ENCODE results near the gene BAIAP2. TPM values are rescaled to one million over a fixed set of nuclear protein-coding genes. Genes with fewer than 3 reads are reported as not detected.
"Not testable (repeated sequence)": the region's sequence is repeated elsewhere in the genome, so short reads cannot be mapped to it uniquely, and the experiment has no call there.

Gene BAIAP2
- total and polyA plus RNA-seq, 2 of the 13 experiments (the other 11 are each of a cell fraction or from before 2014, with no cell fraction given) = 22.5 to 24.0 TPM

DNA sequence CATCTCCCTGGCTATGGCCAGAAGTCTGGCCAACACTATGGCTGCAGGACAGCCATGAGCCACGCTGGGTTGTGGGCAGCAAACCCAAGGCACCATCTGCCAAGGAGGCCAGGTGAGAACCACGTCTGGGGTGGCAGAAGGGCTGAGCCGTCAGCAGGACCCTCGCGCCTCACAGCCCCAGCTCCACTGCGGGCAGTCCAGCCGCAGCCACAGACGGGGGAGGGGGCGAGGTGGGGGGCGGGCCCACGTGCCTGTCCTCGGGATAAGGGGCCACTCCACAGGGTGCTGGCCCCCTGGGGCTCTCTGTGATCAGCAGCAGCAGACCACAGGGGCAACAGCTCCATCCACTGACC is 6.5 kb upstream of the BAIAP2 start:
- H3K9ac ChIP-seq (ENCODE audit: insufficient read depth, low read depth, low read length) = no peak overlapping the region
- H3K4me3 ChIP-seq (replicated peaks in 1 of 3; ENCODE audit: insufficient read depth in 1 of 3, low read depth in 2 of 3, low read length in 3 of 3) = no peak overlapping the region
- H3K9me3 ChIP-seq (ENCODE audit: low read length) = no peaks in the 10 kb centered on the region
- in situ Hi-C loops (cut with HindIII; ENCODE audit: extremely low pct_ligation_motif_present, low pct_unique_long_range_greater_than_20kb) (no loop called here), intact Hi-C loops (cut with micrococcal nuclease; ENCODE audit: unreplicated experiment) (no loop called here)
- ChIA-PET POLR2A (interaction anchor here (1.8 kb wide), 1 partner anchor 9 kb away, joined by 5 read pairs; no protein-coding TSS in a partner anchor), CTCF (ENCODE audit: low intra/inter-chr PET ratio, low total read pairs) (no interaction called here)
- 0 out of 2 replicates have a peak, but pooled peaks cover 2% of the 10 kb centered on the region for H4K20me1 ChIP-seq (ENCODE audit: insufficient read depth, low read length)
- H2AFZ ChIP-seq (ENCODE audit: low read length) = no peak overlapping the region
- no peaks in the 10 kb centered on the region for H3K79me2 ChIP-seq (ENCODE audit: insufficient read depth, low read length)
- H3K4me2 ChIP-seq (ENCODE audit: low read depth, low read length) = no peak overlapping the region
- H3K27me3 ChIP-seq (ENCODE audit: control insufficient read depth in 1 of 2, insufficient read depth in 2 of 2, low read length in 2 of 2) = peaks cover 17 to 39% of the 10 kb centered on the region in 2 experiments; a peak in 4 of 5 replicates
- H3K4me1 ChIP-seq (ENCODE audit: insufficient read depth, low read length) = peaks cover 73% of the 10 kb centered on the region
- ATAC-seq (no peak), FAIRE-seq (no peak), DNase-seq (ENCODE audit: low spot score) (no peak)
- H3K36me3 ChIP-seq (replicated peaks in 1 of 2; ENCODE audit: control insufficient read depth in 1 of 2, insufficient read depth in 2 of 2, low read length in 2 of 2) = no peaks in the 10 kb centered on the region
- no TSS peak for BruUV-seq (replicated peaks)
- TF ChIP-seq, protein P1, sequence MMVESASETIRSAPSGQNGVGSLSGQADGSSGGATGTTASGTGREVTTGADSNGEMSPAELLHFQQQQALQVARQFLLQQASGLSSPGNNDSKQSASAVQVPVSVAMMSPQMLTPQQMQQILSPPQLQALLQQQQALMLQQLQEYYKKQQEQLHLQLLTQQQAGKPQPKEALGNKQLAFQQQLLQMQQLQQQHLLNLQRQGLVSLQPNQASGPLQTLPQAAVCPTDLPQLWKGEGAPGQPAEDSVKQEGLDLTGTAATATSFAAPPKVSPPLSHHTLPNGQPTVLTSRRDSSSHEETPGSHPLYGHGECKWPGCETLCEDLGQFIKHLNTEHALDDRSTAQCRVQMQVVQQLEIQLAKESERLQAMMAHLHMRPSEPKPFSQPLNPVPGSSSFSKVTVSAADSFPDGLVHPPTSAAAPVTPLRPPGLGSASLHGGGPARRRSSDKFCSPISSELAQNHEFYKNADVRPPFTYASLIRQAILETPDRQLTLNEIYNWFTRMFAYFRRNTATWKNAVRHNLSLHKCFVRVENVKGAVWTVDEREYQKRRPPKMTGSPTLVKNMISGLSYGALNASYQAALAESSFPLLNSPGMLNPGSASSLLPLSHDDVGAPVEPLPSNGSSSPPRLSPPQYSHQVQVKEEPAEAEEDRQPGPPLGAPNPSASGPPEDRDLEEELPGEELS (CRISPR knock-in tag; IDR thresholded peaks at IDR 0.05) = no peak
- peak; percentile 8; the same call in 1 of the 2 replicates for TF ChIP-seq ZFX (CRISPR knock-in tag; IDR thresholded peaks at IDR 0.05; ENCODE audit: low read depth)
- 20% methylated on average over 2 of the region's 12 CpGs for WGBS (ENCODE audit: low lambda C conversion rate)
- H3K27ac ChIP-seq (ENCODE audit: extremely low read length, insufficient read depth, low read length) = no peak overlapping the region

DNA sequence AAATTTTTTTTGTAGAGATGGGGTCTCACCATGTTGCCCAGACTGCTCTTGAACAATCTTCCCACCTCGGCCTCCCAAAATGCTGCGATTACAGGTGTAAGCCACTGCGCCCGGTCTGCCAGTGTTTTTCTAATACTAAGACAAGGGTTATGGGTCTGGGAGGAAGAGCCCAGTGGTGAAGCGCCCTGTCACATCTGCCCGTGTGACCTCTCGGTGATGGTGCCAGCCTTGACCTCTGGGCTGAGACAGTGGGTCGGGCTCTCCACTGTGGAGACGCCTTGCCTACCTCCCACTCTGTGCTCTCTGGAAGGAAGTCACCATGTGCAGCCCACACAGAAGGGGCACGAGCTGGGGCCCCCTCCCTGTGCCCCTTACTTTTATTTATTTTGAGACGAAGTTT is 5.1 kb upstream of the BAIAP2 start:
- ATAC-seq (no peak), DNase-seq (ENCODE audit: low spot score) (no peak), FAIRE-seq (no peak)
- no peaks in the 10 kb centered on the region for H3K9me3 ChIP-seq (ENCODE audit: low read length)
- H3K4me2 ChIP-seq (ENCODE audit: low read depth, low read length) = no peak overlapping the region
- H2AFZ ChIP-seq (ENCODE audit: low read length) = no peak overlapping the region
- ChIA-PET POLR2A (interaction anchor here (1.0 kb wide), 1 partner anchor 21 kb away, joined by 3 read pairs; no protein-coding TSS in a partner anchor), CTCF (ENCODE audit: low intra/inter-chr PET ratio, low total read pairs) (no interaction called here)
- no peak overlapping the region for H3K27ac ChIP-seq (ENCODE audit: extremely low read length, insufficient read depth, low read length)
- WGBS (ENCODE audit: low lambda C conversion rate) = 77% methylated on average over 11 of the region's 11 CpGs
- H3K4me3 ChIP-seq (replicated peaks in 1 of 3; ENCODE audit: insufficient read depth in 1 of 3, low read depth in 2 of 3, low read length in 3 of 3) = no peak overlapping the region
- in situ Hi-C loops (cut with HindIII; ENCODE audit: extremely low pct_ligation_motif_present, low pct_unique_long_range_greater_than_20kb) (no loop called here), intact Hi-C loops (cut with micrococcal nuclease; ENCODE audit: unreplicated experiment) (no loop called here)
- TSS peak; percentile 50 for BruUV-seq (replicated peaks)
- H3K27me3 ChIP-seq (ENCODE audit: control insufficient read depth in 1 of 2, insufficient read depth in 2 of 2, low read length in 2 of 2) = peaks cover 17 to 43% of the 10 kb centered on the region in 2 experiments; a peak in 4 of 5 replicates
- H3K9ac ChIP-seq (ENCODE audit: insufficient read depth, low read depth, low read length) = no peak overlapping the region
- no peaks in the 10 kb centered on the region for H3K79me2 ChIP-seq (ENCODE audit: insufficient read depth, low read length)
- H4K20me1 ChIP-seq (ENCODE audit: insufficient read depth, low read length) = 0 out of 2 replicates have a peak, but pooled peaks cover 2% of the 10 kb centered on the region
- TF ChIP-seq ZNF121 (CRISPR knock-in tag; IDR thresholded peaks at IDR 0.05) (peak; percentile 29; the same call in 1 of the 2 replicates), ZSCAN12 (CRISPR knock-in tag; IDR thresholded peaks at IDR 0.05) (no peak)
- no peaks in the 10 kb centered on the region for H3K36me3 ChIP-seq (replicated peaks in 1 of 2; ENCODE audit: control insufficient read depth in 1 of 2, insufficient read depth in 2 of 2, low read length in 2 of 2)
- peaks cover 66% of the 10 kb centered on the region for H3K4me1 ChIP-seq (ENCODE audit: insufficient read depth, low read length)

DNA sequence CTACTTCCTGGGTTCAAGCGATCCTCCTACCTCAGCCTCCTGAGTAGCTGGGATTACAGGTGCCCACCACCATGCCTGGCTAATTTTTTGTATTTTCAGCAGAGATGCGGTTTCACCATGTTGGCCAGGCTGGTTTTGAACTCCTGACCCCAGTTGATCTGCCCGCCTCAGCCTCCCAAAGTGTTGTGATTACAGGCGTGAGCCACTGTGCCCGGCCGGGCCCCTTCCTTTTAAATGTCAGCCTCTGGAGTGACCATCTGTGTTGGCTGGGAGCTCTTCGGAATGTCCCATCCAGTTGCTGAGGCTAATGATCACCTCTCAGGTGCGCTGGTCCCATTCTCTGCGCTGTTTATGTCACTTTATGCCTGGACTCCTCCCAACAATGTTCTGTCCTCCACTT is 4.6 kb upstream of the BAIAP2 start:
- WGBS (ENCODE audit: low lambda C conversion rate) = 75% methylated on average over 9 of the region's 9 CpGs
- H3K4me2 ChIP-seq (ENCODE audit: low read depth, low read length); intact Hi-C loops (cut with micrococcal nuclease; ENCODE audit: unreplicated experiment); H4K20me1 ChIP-seq (ENCODE audit: insufficient read depth, low read length); H2AFZ ChIP-seq (ENCODE audit: low read length); H3K4me3 ChIP-seq (replicated peaks in 1 of 3; ENCODE audit: insufficient read depth in 1 of 3, low read depth in 2 of 3, low read length in 3 of 3); H3K9ac ChIP-seq (ENCODE audit: insufficient read depth, low read depth, low read length); CTCF ChIA-PET (ENCODE audit: low intra/inter-chr PET ratio, low total read pairs); H3K9me3 ChIP-seq (ENCODE audit: low read length); H3K27ac ChIP-seq (ENCODE audit: extremely low read length, insufficient read depth, low read length); H3K36me3 ChIP-seq (replicated peaks in 1 of 2; ENCODE audit: control insufficient read depth in 1 of 2, insufficient read depth in 2 of 2, low read length in 2 of 2); in situ Hi-C loops (cut with HindIII; ENCODE audit: extremely low pct_ligation_motif_present, low pct_unique_long_range_greater_than_20kb); ATAC-seq; BruUV-seq (replicated peaks); FAIRE-seq; H3K79me2 ChIP-seq (ENCODE audit: insufficient read depth, low read length); DNase-seq (ENCODE audit: low spot score): not testable (repeated sequence)
- peaks cover 15 to 39% of the 10 kb centered on the region in 2 experiments; a peak in 4 of 5 replicates for H3K27me3 ChIP-seq (ENCODE audit: control insufficient read depth in 1 of 2, insufficient read depth in 2 of 2, low read length in 2 of 2)
- POLR2A ChIA-PET = interaction anchor here (1.2 kb wide), 1 partner anchor 14 kb away, joined by 4 read pairs; no protein-coding TSS in a partner anchor
- peaks cover 61% of the 10 kb centered on the region for H3K4me1 ChIP-seq (ENCODE audit: insufficient read depth, low read length)
